HL-60 (cell line): ENCODE data around the gene PSMF1.
"Not testable (repeated sequence)": the region's sequence is repeated elsewhere in the genome, so short reads cannot be mapped to it uniquely, and the experiment has no call there.

Source experiments
- GABPA ChIP-seq: IDR thresholded peaks from 2 replicates; pipeline ENCODE4 v1.6.1; 2012; ENCODE audit warnings: low read depth
- REST ChIP-seq: IDR thresholded peaks from 2 replicates; pipeline ENCODE4 v1.6.1; 2012; ENCODE audit warnings: low read depth; ENCODE audit not compliant: insufficient replicate concordance
- SPI1 ChIP-seq: IDR thresholded peaks from 2 replicates; pipeline ENCODE4 v1.6.1; 2012; ENCODE audit warnings: low read depth, mild to moderate bottlenecking, borderline replicate concordance
- TF ChIP-seq, protein P1 (sequence below): IDR thresholded peaks from one replicate; pipeline ENCODE4 v1.5.1; 2011; ENCODE audit warnings: low read length, control low read depth, inconsistent platforms; ENCODE audit not compliant: insufficient read depth

GRCh38 chr20:1216527-1217427 lies 98.4 kb downstream of the PSMF1 start:
- TF ChIP-seq, protein P1, sequence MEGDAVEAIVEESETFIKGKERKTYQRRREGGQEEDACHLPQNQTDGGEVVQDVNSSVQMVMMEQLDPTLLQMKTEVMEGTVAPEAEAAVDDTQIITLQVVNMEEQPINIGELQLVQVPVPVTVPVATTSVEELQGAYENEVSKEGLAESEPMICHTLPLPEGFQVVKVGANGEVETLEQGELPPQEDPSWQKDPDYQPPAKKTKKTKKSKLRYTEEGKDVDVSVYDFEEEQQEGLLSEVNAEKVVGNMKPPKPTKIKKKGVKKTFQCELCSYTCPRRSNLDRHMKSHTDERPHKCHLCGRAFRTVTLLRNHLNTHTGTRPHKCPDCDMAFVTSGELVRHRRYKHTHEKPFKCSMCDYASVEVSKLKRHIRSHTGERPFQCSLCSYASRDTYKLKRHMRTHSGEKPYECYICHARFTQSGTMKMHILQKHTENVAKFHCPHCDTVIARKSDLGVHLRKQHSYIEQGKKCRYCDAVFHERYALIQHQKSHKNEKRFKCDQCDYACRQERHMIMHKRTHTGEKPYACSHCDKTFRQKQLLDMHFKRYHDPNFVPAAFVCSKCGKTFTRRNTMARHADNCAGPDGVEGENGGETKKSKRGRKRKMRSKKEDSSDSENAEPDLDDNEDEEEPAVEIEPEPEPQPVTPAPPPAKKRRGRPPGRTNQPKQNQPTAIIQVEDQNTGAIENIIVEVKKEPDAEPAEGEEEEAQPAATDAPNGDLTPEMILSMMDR: not testable (repeated sequence)
- not testable (repeated sequence) for TF ChIP-seq SPI1, GABPA, REST
